Stimulated activated CD4-positive, alpha-beta T cell treated with anti-CD3 and anti-CD28 coated beads, TNF-alpha, amount 100 ng/mL, for 1 hour (primary cell): ENCODE measurements around the gene ZSCAN1.
A peak's percentile ranks its signal among the peaks of the same experiment; 100 is the strongest.

Experiments
- DNase-seq, 3 donors: peaks; one replicate each; pipeline ENCODE4 v3.0.0-alpha.2; 2020; ENCODE audit warnings: low read depth in 3 of 3, low spot score in 1 of 3

ZSCAN1 gene

DNA sequence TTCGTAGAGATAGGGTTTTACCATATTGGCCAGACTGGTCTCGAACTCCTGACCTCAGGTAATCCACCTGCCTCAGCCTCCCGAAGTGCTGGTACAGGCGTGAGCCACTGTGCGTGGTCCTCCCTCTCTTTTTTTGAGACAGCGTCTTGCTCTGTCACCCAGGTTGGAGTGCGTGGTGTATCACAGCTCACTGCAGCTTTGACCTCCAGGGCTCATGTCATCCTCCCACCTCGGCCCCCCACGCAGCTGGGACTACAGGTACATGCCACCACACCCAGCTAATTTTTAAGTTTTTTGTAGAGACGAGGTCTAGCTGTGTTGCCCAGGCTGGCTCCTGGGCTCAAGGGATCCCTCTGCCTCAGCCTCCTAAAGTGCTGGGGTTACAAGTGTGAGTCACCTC is 46.0 kb downstream of the ZSCAN1 start:
- DNase-seq: no peak

DNA sequence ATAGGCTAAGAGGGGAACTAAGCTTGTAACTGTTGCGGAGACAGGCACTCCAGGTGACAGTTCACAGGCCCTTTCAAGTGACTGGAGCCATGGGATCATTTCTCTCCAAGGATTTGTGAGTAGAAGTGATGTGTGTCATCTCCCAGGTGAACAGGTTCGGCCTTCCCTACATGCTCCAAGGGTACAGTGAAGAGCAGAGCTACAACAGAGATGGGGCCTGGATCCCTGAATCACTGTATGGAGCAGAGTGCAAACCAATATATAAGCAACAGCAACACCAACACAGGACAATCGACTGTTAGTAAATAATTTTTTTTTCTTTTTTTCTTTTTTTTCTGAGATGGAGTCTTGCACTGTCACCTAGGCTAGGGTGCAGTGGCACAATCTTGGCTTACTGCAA is 49.2 kb downstream of the ZSCAN1 start:
- no peak for DNase-seq

DNA sequence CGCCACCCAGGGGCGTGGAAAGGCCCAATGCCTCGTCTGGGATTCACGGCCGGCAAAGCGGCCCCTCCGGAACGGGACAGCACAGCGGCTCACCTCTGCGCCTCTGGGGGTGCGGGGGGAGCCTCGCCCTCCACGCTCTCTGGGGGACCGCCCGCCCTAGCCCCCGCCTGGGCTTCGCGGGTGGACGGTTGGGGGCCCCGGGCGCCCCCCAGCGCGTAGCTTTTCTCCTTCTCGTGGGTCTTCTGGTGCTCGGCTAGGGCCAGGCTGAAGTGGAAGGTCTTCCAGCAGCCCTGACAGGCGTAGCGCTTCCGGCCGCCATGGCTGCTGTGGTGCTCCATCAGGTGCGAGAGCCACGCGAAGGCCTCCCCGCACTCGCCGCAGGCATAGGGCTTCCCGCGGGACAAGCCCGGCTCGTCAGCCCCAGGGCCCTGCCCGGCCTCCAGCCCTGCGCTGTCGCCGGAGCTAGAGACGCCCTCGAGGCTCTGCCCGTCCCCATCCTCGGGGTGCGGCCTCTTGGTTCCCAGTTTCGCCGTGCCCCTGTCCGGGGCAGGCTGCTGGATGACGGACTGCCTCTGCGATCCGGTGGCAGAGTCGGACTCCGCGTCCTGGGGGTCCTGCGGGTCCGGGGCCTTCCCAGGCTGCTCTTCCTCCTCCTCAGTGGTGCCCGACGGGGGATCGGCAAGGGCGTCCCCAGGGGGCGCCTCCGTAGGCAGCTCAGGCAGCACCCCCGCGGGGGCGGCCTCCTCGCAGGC is 50.9 kb downstream of the ZSCAN1 start:
- no peak for DNase-seq

DNA sequence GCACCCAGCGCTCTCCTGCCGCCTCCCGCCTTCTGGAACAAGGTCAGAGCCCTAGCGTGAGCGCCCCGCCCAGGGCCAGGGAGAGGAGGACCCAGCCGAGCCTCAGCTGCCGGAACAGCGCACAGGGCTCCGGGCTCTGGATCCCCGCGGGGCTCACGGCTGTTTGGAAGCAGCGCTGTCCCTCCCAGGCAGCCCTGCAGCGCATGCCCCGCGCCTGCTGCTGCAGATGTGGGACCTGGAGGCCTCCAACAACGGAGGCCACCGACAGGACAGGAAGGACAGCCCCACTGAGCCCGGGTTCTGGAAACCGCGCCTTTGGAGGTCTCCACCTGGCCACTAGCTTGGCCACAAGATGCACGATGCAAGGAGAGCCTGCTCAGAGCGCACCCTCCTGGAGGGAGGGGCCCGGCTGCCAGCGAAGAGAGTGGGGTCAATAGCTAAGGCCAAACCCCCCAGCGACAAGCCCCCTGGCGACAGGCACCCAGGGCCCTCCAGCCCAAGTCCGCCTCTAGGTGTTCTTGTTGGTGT is 51.6 kb downstream of the ZSCAN1 start:
- DNase-seq: no peak

DNA sequence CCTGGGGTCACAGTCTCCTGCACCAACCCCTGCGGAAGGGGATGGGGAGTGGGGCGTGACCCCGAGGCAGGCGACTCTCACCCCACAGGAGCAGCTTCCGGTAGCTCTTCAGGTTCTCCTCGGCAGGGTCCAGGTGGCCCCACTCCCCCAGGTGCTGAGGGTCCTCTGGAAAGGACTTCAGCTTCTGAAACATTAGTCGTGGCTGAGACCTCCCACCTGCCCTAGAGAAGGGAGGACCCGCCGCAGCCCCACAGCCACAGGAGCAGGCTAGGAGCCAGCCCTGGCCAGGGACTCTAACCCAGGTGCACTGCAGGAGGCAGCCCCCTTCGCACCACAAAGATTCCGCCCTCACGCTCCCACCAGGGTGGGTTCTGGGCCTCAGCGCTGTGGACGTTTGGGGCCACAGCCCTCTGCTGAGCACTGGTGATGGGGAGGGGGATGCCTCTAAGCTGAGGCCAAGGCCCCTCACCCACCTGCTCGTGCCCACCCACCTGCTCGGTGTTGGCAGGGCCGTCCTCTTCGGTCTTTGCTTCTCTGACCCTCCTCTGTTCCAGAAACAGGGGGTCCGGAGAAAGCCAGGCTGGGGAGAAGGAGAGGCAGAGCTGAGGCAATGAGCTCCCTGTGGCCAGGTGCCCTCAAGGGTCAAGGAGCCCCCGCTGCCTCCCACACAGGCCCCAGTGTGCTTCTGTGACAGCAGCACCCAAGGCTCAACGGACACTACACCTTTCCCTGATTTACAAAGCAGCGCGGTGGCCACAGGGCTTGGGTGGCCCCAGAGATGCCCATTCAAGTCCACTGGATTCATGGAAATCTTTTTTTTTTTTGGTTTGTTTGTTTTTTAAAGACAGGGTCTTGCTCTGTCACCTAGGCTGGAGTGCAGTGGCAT is 53.2 kb downstream of the ZSCAN1 start:
- DNase-seq: no peak

DNA sequence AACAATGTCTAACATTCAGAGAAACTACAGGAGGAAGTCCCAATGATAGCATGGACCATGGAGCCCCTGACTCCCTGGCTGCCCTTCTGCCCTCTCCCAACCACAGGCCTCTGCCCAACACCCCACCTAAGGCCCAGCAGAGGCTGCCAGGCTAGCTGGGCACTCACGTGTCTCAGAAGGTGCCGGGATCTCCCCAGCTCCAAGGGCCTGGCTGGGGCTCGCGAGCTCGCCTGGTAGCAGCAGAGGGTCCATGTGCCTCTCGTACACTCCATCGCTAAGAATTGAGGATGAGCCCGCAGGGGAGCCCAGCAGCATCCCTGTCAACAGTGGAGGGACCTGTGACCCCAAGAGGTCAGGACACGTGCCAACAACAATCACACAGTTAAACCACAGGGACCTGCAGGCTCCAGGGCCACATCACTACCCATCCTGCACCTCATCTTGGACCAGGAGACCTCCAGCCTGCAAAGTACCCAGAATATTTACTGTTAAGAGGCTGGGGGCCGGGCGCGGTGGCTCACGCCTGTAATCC is 54.8 kb downstream of the ZSCAN1 start:
- no peak for DNase-seq

DNA sequence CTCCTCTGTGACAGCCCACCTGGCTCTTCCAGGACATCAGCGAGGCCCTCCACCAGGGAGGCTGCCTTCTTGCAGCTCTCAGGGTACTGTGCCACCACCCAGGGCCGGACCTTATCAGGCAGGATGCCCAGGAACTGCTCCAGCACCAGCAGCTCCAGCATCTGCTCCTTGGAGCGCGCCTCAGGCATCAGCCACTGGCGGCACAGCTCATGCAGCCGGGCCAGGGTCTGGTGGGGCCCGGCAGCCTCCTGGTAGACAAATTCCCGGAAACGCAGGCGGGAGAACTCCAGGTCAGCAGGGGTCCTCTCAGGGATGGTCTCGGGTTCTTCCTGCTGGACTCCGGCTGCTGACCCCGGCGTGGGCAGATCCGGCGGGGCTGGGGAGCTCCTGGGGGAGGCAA is 56.0 kb downstream of the ZSCAN1 start:
- no peak for DNase-seq

DNA sequence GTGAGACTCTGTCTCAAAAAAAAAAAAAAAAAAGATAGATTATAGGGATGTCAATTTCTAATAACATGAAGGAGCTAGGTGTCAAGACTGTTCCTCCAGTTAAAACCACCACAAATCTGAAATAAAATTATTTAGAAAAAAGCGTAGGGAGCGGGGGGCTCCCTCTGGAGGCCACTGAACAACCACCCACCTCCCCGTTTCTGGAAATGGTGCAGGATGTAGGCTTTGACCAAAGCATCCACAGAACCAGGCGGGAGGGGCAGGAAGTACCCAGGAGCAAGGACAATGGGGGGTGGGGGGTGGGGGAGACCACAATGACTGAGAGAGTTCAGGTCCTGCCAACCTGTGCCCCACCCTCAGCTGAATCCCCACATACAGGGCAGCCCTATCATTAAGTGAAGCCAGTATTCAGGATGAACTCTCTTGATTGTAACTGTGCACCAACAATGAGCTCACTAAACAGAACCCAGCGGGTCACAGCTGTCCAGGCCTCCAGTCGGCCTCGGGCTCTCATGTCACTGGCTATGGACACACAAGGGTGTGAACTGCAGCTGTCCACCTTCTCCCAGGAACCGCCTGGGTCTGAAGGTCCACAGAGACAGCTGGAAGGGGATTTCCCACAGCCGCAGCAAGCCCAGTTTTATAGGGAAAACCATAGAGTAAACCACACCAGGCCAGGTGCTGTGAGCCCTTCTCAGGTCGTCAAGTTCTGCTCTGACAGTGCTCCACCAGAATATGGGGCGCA is 57.6 kb downstream of the ZSCAN1 start:
- DNase-seq: no peak

DNA sequence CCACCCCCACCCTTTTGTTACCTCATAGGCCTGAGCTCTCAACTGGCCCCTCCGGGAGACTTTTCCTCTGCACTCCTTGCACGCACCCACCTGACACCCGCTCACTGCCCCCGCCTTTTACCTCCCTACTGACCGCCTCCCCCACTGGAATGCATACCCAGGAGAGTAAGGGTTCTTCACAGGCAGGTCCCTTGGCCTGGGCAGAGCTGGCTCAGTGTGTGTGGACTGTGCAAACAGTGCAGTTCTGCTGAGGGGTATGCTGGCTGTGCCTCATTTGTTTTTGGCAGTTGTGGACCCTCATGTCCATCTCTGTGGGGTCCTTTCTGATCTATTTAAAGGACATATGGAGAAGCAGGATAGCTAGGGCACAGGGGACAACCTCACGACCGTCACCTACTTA is 59.2 kb downstream of the ZSCAN1 start:
- no peak for DNase-seq

DNA sequence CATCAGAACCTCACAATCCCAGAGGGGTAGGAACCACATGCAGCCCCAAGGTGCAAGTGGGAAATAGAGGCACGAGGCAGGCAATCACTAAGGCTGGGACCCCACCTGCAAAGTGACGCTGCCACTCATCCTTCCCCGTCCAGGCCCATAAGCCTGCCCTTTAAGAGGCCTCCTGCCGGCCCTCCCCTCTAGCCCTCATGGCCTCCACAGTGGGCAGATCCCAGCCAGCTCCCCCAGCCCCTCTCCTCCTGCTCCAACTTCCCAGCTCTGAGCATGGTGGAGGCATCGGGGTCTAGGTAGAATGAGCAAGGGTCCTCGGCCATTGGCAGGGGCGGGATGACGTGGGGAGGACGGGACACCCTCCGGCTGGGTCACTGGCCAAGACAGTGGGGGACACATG is 61.5 kb downstream of the ZSCAN1 start:
- DNase-seq: no peak

DNA sequence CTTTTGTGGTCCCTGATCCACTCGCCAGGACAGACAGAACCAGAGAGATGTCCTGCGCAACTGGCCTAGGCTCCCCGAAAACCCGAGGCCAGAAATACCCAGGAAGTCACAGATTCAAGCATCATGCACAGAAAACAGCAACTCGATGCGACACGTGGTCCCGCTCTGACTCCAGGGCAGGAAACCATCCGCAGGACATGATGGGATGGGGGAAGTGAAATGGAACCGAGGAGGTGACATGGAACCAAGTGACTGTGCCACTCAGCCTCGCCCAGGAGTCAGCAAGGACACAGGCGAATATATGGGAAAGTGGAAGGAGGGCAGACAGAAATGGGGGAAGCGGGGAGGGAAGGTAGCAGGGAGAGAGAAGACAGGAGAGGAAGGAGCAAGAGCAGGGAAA is 63.1 kb downstream of the ZSCAN1 start:
- no peak for DNase-seq

DNA sequence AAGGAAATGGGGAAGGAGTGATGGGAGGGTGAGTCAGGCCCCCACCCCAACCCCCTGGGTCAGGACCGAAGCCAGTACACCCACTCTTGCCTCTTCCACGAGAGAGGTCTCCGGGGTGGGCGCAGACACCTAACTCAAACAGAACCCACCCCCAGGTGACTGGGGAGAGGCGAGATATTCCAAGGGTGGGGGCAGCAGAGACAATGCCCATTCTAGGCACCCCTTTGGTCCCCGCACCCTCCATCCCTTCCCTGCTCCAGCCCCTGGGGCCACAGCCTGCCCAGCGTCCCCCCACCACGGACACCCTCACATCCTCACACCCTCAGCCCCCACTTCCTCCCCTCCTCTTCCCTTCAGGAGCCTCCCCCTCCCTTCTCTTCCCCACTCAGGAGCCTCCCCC is 63.5 kb downstream of the ZSCAN1 start:
- no peak for DNase-seq

DNA sequence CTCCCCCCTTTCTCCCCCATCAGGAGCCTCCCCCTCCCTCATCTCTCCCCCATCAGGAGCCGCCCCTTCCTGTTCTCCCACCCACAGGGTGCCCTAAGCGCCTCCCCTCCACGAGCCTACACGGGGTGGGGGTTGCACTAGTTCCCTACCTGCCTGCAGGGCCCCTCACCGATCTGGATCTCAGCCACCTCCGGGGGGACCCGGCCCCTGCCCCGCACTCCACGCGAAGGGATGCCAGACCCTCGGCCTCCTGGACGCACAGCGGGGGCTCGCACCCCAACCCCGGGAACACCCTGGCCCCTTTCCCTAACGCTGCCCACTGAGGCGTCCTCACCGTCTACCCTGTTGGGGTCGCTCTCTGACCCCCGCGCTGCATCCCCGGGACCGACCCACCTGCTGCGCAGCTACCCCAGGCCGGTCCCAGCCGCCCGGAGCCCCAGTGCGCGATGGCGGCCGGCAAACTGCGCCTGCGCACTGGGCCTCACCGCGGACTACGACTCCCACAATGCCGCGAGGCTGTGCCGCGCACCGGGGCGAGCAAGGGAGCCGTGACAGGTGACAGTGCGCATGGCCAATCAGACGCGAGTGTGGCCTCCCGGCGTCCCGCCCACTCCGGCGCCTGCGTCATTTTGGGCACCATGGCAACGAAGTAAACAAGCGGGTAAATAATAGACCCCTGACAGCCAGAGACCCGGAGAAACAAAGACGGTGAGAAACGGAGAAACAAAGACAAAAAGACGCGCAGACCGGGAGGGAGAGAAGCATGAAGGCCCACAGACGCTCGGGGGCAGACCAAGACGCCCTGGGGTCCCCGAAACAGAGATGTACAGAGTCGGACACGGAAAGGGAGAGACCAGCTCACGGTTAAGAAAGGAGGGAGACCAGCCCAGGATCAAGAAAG is 64.2 kb downstream of the ZSCAN1 start, which contains the start of gene ZSCAN18:
TSS of gene ZSCAN18 (minus strand) at position 451 of the 901 bp plus-strand sequence. CDS start 7,964 bp downstream, outside the sequence.
- DNase-seq: peak; percentile 86 to 93 (median 91)

DNA sequence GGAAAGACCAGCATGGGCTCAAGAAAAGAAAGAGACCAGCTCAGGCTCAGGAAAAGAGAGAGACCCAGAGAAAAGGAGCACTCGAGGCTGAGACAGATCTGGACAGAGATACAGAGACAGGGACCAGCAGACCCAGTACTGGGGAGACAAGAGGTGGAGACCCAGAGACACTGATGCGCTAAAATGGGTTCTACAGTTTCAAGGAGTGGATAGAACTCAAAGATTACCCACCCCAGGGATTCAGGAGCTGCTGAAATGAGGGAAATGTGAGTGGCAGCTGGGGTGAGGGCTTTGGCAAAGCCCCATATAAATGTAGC is 64.8 kb downstream of the ZSCAN1 start:
- no peak for DNase-seq
